PFSK-1 (cell line): ENCODE results near the gene SPESP1.

ENCODE experiments used
- FOXP2 ChIP-seq: optimal IDR thresholded peaks from 2 replicates; pipeline ENCODE3; 2011; ENCODE audit warnings: borderline replicate concordance, control low read depth, inconsistent platforms; ENCODE audit not compliant: insufficient read depth; ENCODE audit errors: extremely low read length, extremely low read depth
- POLR2AphosphoS5 ChIP-seq: IDR thresholded peaks from 2 replicates; pipeline ENCODE4 v1.6.1; 2012; ENCODE audit warnings: low read depth, mild to moderate bottlenecking, control low read depth, low read length, moderate library complexity
- REST ChIP-seq, 2 experiments: IDR thresholded peaks; 2 replicates each; pipeline versions ENCODE4 v1.6.1 to v1.8.0; 2011 to 2012; ENCODE audit warnings: low read depth in 2 of 2, low read length in 2 of 2, control low read depth in 1 of 2, inconsistent platforms in 1 of 2, mild to moderate bottlenecking in 1 of 2, moderate library complexity in 1 of 2; ENCODE audit not compliant: insufficient read depth in 1 of 2
- SIN3A ChIP-seq: IDR thresholded peaks from 2 replicates; pipeline ENCODE4 v1.6.1; 2012; ENCODE audit warnings: mild to moderate bottlenecking, low read length, moderate library complexity, borderline replicate concordance; ENCODE audit not compliant: insufficient read depth
- TAF1 ChIP-seq: IDR thresholded peaks from 2 replicates; pipeline ENCODE4 v1.6.1; 2012; ENCODE audit warnings: low read length, control low read depth, borderline replicate concordance; ENCODE audit not compliant: insufficient read depth

SPESP1 gene

GRCh38 chr15:68987120-68987519, 56.8 kb downstream of the SPESP1 start:
- TF ChIP-seq REST (IDR thresholded peaks at IDR 0.05; ENCODE audit: insufficient read depth in 1 of 2, low read depth in 2 of 2, low read length in 2 of 2) (no peak), SIN3A (no peak), TAF1 (no peak), POLR2AphosphoS5 (no peak), FOXP2 (no peak)

GRCh38 chr15:68987676-68988075, 57.4 kb downstream of the SPESP1 start:
- TF ChIP-seq FOXP2 (no peak), REST (IDR thresholded peaks at IDR 0.05; ENCODE audit: insufficient read depth in 1 of 2, low read depth in 2 of 2, low read length in 2 of 2) (no peak), POLR2AphosphoS5 (no peak)

- TF ChIP-seq SIN3A (no peak), FOXP2 (no peak), REST (IDR thresholded peaks at IDR 0.05; ENCODE audit: insufficient read depth in 1 of 2, low read depth in 2 of 2, low read length in 2 of 2) (no peak)
These were observed 59.4 kb downstream of the SPESP1 start for GRCh38 chr15:68989541-68990230.

- no peak for TF ChIP-seq TAF1
- no peak for TF ChIP-seq POLR2AphosphoS5
- no peak for TF ChIP-seq SIN3A
- TF ChIP-seq FOXP2: no peak
These were observed 60.1 kb downstream of the SPESP1 start for GRCh38 chr15:68990231-68990991.

GRCh38 chr15:68990992-68991500, 60.7 kb downstream of the SPESP1 start:
- TF ChIP-seq FOXP2: no peak
- no peak for TF ChIP-seq SIN3A
- no peak for TF ChIP-seq POLR2AphosphoS5
- no peak for TF ChIP-seq REST (IDR thresholded peaks at IDR 0.05; ENCODE audit: insufficient read depth in 1 of 2, low read depth in 2 of 2, low read length in 2 of 2)
- no peak for TF ChIP-seq TAF1
